Measurements from ENCODE around the gene SLC36A3. TPM values are rescaled to one million over a fixed set of nuclear protein-coding genes. Genes with fewer than 3 reads are reported as not detected.

Gene SLC36A3
- total RNA-seq, 3 donors from 2014 or later: not detected

DNA sequence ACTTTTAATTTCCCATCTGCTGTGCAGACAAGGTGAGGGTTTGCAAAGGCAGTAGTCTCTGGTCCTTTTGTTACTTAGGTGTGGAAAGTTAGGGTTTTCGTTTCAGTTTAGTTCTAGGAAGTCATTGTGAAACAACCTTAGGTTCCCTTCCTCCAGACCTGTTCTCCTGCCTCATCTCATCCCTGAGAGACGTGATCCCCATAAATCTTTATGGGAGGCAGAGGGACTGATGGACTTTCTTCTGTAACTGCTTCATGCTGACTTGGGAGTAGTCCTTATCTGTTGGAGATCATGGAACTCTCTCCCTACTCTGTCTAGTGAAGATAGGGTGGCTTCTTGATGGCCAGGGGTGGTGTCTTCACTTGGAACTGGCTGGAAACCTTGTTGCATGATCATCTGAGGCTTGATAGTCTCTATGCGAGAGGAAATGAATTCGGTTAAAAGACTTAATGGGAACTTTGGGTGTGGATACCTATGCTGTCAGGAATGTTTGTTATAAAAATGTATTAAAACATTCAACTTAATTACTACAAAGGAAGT, 57.8 kb downstream of the SLC36A3 start:
- Histone ChIP-seq H3K36me3 (no peaks in the 10 kb centered on the region), H3K4me1 (no peaks in the 10 kb centered on the region), H3K9me3 (no peaks in the 10 kb centered on the region), H3K4me3 (no peak overlapping the region), H3K27ac (no peak overlapping the region), H3K27me3 (no peaks in the 10 kb centered on the region)
- intact Hi-C loops (cut with DNase I; ENCODE audit: low total_unique reads): loop anchor here (10.0 kb wide), 1 partner anchor 121 kb away; no protein-coding TSS in a partner anchor
- no peak for TF ChIP-seq POLR2A (IDR thresholded peaks at IDR 0.05)
- TF ChIP-seq, protein P1, sequence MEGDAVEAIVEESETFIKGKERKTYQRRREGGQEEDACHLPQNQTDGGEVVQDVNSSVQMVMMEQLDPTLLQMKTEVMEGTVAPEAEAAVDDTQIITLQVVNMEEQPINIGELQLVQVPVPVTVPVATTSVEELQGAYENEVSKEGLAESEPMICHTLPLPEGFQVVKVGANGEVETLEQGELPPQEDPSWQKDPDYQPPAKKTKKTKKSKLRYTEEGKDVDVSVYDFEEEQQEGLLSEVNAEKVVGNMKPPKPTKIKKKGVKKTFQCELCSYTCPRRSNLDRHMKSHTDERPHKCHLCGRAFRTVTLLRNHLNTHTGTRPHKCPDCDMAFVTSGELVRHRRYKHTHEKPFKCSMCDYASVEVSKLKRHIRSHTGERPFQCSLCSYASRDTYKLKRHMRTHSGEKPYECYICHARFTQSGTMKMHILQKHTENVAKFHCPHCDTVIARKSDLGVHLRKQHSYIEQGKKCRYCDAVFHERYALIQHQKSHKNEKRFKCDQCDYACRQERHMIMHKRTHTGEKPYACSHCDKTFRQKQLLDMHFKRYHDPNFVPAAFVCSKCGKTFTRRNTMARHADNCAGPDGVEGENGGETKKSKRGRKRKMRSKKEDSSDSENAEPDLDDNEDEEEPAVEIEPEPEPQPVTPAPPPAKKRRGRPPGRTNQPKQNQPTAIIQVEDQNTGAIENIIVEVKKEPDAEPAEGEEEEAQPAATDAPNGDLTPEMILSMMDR (IDR thresholded peaks at IDR 0.05): no peak
- no peak for TF ChIP-seq POLR2AphosphoS5 (IDR thresholded peaks at IDR 0.05)
- DNase-seq (ENCODE audit: low spot score in 2 of 2): no peak

DNA sequence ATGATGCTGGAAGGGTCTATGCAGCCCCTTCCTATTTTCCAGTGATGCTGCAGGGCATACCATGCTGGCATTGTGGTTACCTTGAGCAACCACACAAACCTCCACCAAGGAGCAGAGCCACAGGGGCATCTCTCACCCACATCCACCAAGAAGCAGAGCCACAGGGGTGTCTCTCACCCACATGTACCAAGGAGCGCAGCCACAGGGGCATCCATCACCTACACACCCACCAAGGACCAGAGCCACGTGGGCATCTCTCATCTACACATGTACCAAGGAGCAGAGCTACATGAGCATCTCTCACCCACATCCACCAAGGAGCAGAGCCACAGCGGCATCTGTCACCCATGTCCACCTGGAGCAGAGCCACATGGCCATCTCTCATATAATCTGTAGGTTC, 59.4 kb downstream of the SLC36A3 start:
- no peaks in the 10 kb centered on the region for H3K27me3 ChIP-seq
- no peak overlapping the region for H3K27ac ChIP-seq
- no peaks in the 10 kb centered on the region for H3K36me3 ChIP-seq
- TF ChIP-seq, protein P1 (IDR thresholded peaks at IDR 0.05): no peak
- TF ChIP-seq POLR2A (IDR thresholded peaks at IDR 0.05) (no peak), POLR2AphosphoS5 (IDR thresholded peaks at IDR 0.05) (no peak)
- DNase-seq (ENCODE audit: low spot score in 2 of 2): no peak
- no peaks in the 10 kb centered on the region for H3K9me3 ChIP-seq
- intact Hi-C loops (cut with DNase I; ENCODE audit: low total_unique reads): loop anchor here (10.0 kb wide), 1 partner anchor 119 kb away; no protein-coding TSS in a partner anchor
- no peak overlapping the region for H3K4me3 ChIP-seq
- no peaks in the 10 kb centered on the region for H3K4me1 ChIP-seq

DNA sequence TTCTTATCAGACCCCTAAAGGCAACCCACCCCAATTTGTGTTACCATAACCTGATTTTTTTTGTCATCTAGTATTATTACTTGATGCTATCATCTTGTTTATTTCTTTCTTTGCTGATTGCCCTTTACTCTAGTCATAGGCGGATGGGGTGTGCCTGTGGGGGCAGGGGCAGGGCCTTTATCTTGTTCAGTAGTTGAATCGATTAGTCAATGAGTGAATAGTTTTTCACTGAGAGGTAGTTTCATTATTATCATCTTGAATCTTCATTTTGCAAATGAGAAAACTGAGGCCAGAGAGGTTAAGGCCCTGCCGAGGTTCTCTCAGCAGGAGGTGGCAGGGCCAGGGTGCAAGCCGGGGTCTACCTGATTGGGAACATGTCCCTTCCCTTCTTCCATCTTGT, 60.0 kb downstream of the SLC36A3 start:
- no peaks in the 10 kb centered on the region for H3K9me3 ChIP-seq
- no peak for DNase-seq (ENCODE audit: low spot score in 2 of 2)
- H3K4me1 ChIP-seq: no peaks in the 10 kb centered on the region
- H3K36me3 ChIP-seq: no peaks in the 10 kb centered on the region
- H3K27ac ChIP-seq: no peak overlapping the region
- intact Hi-C loops (cut with DNase I; ENCODE audit: low total_unique reads): loop anchor here (10.0 kb wide), 1 partner anchor 119 kb away; no protein-coding TSS in a partner anchor
- H3K27me3 ChIP-seq: no peaks in the 10 kb centered on the region
- H3K4me3 ChIP-seq: no peak overlapping the region
- TF ChIP-seq, protein P1 (IDR thresholded peaks at IDR 0.05): no peak
- TF ChIP-seq POLR2A (IDR thresholded peaks at IDR 0.05): no peak
- no peak for TF ChIP-seq POLR2AphosphoS5 (IDR thresholded peaks at IDR 0.05)

DNA sequence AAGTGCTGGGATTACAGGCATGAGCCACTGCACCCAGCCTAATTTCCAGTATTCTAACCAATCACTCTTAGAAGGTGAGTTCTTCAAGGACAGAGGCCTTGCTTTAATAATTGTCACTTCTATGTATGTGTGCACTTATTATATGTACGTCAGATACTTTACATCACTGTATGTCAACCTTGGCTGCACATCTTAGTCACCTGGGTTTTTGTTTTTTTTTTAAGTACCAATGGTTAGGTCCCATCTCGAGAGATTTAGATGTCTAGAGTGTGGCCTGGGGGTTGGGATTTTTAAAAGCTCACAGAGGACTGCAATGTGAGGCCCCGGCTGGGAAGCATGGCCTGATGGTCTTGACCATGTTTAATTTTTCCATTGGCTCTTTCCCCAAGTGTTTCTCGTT, 60.4 kb downstream of the SLC36A3 start:
- no peak for DNase-seq (ENCODE audit: low spot score in 2 of 2)

More for the DNA sequence above, 60.4 kb downstream of the SLC36A3 start:
- no peaks in the 10 kb centered on the region for H3K9me3 ChIP-seq
- H3K27me3 ChIP-seq: no peaks in the 10 kb centered on the region
- H3K4me3 ChIP-seq: no peak overlapping the region
- TF ChIP-seq POLR2AphosphoS5 (IDR thresholded peaks at IDR 0.05): no peak
- no peak for TF ChIP-seq POLR2A (IDR thresholded peaks at IDR 0.05)
- TF ChIP-seq, protein P1 (IDR thresholded peaks at IDR 0.05): no peak
- H3K4me1 ChIP-seq: no peaks in the 10 kb centered on the region
- no peaks in the 10 kb centered on the region for H3K36me3 ChIP-seq
- intact Hi-C loops (cut with DNase I; ENCODE audit: low total_unique reads): loop anchor here (10.0 kb wide), 1 partner anchor 118 kb away; no protein-coding TSS in a partner anchor
- H3K27ac ChIP-seq: no peak overlapping the region
